CD4-positive, alpha-beta T cell treated with Interleukin-17A for 4 hours (primary cell): ENCODE data around the gene NOX3.
"Not testable (repeated sequence)": the region's sequence is repeated elsewhere in the genome, so short reads cannot be mapped to it uniquely, and the experiment has no call there.

ENCODE experiments used
- DNase-seq: peaks from one replicate; pipeline ENCODE4 v3.0.0-alpha.2; 2020; ENCODE audit warnings: mixed read lengths

Gene NOX3

DNA sequence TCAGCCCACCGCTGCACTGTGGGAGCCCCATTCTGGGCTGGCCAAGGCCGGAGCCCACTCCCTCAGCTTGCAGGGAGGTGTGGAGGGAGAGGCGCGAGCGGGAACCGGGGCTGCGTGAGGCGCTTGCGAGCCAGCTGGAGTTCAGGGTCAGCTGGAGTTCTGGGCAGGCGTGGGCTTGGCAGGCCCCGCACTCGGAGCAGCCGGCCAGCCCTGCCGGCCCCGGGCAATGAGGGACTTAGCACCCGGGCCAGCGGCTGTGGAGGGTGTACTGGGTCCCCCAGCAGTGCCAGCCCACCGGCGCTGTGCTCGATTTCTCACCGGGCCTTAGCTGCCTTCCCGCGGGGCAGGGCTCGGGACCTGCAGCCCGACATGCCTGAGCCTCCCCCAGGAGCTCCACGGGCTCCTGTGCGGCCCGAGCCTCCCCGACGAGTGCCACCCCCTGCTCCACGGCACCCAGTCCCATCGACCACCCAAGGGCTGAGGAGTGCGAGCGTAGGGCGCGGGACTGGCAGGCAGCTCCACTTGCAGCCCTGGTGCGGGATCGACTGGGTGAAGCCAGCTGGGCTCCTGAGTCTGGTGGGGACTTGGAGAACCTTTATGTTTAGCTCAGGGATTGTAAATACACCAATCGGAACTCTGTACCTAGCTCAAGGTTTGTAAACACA, 92.5 kb downstream of the NOX3 start:
- DNase-seq, result not testable (repeated sequence)

DNA sequence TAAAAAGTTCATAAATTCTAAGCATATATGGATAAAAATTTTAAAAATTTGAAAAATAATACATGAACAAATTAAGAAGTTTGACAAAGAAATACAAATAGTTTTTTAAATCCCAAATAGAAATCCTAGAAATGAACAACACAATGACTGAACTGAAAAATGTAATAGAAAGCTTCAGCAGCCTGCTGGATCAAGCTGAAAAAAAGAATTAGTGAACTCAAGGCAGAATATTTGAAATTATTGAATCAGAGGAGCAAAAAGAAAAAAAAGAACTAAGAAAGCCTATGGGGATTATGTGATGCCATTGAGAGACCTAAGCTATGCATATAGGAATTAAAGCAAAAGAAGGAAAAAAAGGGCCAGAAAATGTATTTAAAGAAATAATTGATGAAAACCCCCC, 101.5 kb downstream of the NOX3 start:
- DNase-seq, result no peak

DNA sequence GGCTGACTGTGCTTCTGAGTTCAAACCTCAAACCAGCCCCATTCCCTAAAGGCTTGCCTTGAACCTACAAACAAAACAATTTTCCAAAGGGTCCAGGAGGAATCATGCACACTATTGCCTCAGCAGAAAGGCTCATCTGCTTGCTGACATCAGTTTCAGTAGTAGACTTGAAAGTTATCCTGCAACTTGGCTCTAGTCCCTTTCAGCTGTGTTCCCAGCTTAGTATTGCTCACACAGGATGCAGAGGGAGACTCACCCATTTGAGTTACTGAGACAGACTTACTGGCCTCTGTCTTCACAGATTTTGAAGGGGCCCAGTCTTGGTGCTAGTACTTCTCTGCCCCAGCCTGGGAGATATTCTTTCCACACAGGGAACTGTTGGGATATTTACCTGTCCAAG, 102.8 kb downstream of the NOX3 start:
- DNase-seq, result no peak

DNA sequence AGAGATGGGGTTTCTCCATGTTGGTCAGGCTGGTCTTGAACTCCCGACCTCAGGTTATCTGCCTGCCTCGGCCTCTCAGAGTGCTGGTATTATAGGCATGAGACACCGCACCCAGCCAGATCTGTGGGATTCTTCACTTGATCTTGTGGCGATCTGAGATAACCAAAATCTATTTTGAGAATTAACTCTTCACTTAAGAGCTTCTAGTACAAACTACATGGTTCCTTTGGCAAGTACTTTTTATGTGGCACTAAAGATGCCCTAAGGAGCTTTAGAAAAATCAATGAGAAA, 103.6 kb downstream of the NOX3 start:
- DNase-seq, result no peak

DNA sequence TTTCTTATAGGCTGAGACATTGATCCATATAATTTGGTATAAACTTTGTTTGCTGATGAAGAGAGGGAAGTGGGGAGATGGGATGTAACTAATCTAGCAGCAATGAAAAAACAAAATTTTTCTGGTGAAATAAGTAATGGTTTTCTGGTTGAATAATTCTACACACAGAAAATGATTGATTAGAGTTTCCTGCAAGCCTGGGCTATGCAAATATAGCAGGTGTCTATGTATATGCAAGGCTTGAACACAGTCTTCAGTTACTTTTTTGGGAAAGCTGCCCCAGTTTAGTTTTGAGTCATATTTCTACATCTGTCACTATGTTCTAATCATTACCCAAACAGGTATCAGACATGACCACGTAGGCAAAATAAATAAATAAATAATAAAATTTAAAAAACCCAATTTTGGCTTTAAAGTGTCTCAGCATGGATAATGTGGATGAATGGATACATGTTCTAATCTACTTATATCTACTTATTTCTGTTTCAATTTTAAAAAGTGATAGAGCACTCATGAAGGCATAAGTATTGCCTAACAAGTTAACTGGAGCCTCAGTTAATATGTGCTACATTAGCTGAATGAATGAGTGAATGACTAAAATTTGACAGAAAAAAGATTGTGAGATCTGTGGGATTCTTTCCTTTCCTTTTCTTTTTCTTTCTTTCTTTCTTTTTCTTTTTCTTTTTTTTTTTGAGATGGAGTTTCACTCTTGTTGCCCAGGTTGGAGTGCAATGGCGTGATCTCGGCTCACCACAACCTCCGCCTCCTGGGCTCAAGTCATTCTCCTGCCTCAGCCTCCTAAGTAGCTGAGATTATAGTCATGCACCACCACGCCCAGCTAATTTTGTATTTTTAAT, 104.1 kb downstream of the NOX3 start:
- DNase-seq, result no peak

DNA sequence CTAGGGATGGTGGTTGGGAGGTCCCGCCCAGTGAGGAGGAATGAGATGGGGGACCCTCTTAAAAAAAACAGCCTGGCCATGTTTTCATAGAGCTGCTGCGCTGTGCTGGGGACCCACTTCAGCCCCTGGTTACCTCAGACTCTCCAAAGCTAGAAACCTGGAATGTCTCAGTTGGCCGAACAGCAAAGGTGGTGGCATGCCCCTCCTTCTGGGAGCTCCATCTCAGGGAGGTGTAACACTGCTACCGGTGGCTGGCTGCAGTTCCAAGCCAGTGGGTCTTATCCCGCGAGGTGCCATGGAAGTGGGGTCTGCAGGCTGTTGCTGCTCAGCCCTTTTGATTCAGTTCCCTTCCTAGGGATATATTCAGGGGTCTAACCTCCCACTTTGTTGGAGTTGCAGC, 105.7 kb downstream of the NOX3 start:
- DNase-seq, result no peak

DNA sequence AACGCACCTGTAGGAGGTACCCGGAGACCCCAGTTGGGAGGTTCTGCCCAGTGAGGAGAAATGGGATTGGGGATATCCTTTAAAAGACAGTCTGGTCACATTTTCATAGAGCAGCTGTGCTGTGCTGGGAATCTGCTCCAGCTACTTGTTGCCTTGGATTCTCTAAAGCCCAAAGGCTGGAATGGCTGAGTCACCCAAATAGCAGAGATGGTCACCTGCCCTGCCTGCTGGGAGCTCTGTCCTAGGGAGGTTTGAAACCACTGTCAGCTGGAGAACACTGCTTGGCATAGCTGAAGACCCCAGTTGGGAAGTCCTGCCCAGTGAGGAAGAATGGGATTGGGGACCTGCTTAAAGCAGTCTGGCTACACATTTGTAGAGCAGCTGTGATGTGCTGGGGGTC, 106.5 kb downstream of the NOX3 start:
- DNase-seq, result no peak

DNA sequence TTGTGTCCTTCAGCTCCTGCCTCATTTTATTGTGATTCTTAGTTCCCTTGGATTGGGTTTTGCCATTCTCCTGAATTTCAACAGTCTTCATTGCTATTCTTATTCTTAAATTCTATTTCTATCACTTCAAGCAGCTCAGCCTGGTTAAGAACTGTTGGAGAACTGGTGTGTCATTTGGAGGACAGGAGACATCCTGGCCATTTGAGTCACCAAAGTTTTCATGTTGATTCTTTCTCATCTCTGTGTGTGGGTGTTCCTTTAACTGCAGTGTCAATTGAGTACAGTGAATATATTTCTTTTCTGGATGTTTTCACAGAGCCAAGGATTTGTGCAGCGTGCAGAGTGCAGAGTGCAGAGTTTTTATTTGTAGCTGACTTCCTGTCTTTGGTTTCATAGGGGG, 107.8 kb downstream of the NOX3 start:
- DNase-seq, result no peak

DNA sequence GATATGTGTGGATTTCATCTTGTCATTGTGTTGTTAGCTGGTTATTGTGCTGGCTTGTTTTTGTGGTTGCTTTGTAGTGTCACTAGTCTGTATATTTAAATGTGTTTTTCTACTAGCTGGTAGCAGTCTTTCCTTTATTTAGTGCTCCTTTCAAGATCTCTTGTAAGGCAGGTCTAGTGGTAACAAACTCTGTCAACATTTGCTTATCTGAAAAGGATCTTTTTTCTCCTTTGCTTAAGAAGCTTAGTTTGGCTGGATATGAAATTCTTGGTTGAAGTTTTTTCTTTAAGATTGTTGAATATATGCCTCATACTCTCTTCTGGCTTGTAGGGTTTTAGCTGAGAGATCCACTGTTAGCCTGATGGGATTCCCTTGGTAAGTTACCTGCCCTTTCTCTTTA, 108.7 kb downstream of the NOX3 start:
- no peak for DNase-seq
